HG03565 (cell line): ENCODE data around the gene GRK5.

Source experiments
- ATAC-seq: cut with Tn5 transposase; IDR thresholded peaks from one replicate; pipeline ENCODE4 v1.9.1; 2021; ENCODE audit warnings: mild to moderate bottlenecking, moderate library complexity; ENCODE audit not compliant: unreplicated experiment

The GRK5 gene

GRCh38 chr10:119357412-119358151 is 150.2 kb downstream of the GRK5 start:
- ATAC-seq: no peak

DNA sequence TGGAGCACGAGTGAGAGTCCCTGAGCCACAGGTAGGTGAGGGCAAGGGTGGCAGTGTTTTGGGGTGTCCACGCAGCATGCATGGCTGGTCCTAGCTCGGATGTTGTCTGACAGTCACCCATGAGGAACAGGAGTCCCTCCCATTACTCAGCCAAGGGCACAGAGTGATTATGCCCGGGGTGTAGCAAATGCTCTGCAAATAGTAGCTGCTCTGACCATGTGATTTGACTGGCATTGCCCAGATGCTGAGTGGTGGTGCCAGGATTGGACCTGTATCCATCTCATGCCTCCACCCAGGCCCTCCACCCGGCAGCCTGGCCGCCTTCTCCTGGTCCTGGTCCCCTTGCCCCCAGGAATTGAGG is 150.8 kb downstream of the GRK5 start:
- no peak for ATAC-seq

- no peak for ATAC-seq
These were observed 151.2 kb downstream of the GRK5 start for GRCh38 chr10:119358567-119358966.

DNA sequence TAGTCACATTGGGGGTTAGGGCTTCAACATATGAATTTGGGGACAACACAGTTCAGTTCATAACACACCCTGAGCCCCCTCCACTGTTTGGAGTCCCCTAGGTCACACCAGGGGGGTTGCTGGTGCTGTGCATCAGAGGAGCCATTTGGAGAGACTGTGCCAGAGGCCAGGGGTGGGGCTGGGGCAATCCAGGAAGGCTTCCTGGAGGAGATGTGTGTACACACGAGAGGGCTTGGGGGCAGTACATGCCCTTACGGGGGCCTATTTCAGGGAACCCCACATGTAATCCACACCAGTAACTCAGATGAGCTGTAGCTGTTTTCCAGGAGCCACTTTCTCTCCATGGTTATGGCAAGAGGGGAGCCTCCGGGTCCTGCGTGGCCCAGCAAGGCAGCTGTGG is 151.7 kb downstream of the GRK5 start:
- ATAC-seq: no peak

- ATAC-seq: no peak
These were observed 153.0 kb downstream of the GRK5 start for GRCh38 chr10:119360181-119360921.

DNA sequence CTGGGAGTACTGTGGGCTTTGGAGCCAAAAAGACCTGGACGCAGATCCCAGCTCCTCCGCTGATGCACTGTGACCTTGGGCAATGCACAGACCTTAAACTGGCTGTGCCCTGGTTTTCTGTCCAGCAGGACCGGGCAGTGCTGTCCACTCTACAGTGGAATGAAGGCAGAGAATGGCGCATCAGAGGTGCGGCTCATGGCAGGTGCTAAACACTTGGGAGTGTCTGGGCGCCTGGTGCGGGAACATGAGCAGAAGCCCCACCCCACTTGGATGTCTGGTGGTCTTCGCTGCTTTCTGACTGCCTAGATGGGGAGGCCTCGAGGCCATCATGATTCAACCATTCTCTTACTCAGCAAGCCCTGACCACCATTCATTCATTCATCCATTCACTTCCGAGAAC is 153.7 kb downstream of the GRK5 start:
- no peak for ATAC-seq

DNA sequence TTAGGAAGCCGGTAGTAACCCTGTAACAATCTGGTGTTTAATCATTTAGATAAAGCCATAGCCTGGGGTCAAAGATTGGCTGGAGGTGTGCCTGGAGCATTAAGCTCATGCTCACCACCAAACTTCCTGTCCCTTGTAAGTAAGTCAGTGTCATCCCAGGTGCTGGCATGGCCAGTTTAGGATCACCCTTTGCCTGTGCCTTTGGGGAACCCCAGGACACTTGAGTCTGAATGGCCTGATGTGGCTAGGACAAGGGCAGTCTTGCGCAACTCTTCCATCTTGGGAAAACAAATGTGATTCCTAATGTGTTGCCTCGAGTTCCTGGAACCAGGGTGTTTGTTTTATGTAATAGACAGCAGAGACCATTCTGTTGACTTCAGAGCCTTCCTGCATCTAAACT is 154.8 kb downstream of the GRK5 start:
- no peak for ATAC-seq

DNA sequence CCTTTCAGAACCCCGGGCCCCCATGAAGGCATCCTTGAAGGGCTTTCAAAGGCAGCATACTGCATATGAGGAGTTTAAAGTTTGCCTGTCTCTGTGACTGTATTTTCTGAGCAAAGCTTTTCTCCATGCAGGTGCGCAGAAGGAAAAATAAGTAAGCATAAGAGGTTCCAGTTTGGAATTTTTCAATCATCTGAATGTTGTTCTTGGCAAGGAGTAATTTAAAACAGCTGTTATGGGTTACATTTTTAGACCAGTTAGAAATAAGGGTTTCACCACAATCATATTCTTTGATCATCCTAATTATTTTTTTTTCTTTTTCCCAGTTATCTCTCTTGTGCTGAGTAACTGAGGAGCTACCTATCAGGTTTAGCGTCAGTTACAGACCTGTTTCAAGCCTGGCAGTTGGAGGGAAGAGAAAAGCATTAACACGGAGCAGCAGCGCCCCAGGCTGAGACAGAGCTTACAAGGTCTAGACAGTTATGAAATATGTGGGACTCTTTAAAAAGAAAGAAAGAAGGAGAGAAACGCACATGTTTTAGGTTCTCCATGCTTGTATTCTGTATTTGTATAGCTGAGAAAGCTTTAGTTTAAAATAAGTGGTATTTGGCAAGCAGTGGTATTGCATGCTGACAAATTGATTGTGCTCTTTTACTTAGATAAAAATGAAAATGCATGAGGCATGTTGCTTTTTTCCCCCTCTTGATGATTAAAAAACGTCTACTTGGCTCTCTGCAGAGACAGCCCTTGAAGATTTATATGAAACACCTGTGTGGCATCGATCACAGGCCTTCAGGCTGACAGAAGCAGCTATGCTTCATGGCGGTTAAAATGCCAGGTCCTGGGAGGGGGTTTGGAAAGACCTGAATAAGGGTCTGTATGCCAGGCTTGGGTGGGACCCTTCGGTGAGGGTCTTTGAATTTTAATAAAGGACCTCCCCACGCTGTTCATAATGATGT is 157.6 kb downstream of the GRK5 start:
- ATAC-seq: no peak

DNA sequence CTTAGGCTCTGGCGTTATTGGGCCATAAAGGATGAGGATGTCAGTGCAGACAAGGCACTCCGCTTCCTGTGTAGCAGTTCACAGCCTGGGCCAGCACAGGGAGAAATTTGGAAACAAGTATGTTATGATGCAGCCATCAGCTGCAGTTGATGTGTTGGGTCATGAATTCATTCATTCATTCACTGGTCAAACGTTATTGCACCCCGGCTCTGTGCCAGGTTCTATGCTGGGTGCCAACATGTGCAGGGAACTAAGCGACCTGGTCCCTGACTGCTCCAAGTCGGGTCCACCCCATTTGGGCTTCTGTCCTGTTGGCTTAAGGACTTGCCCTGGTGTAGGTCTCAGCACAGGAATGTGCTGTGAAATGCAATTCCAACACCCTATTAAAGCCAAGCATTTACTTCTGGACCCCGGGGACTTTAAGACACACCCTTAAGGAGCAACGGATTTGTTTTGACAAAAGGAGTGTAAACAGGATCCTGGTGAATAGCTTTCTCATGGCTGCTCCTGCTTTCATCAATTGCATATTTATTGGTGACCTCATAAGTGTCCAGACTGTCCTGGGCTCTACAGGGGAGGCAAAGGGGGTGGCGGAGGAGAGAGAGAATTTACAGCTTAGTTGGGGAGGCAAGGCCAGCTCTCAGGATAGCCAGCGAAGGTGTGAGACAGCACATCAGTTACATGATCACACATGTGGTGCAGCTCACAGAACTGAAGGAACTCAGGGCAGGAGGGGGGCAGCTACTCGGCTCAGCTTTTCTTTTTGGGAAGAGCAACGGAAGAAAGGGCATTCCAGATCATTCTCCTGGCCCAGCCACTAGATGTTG is 158.6 kb downstream of the GRK5 start:
- ATAC-seq: no peak

GRCh38 chr10:119367841-119368549 is 160.6 kb downstream of the GRK5 start:
- ATAC-seq: no peak

- ATAC-seq: no peak
These were observed 161.2 kb downstream of the GRK5 start for GRCh38 chr10:119368581-119368980.

- peak; percentile 44 for ATAC-seq
These were observed 161.9 kb downstream of the GRK5 start for GRCh38 chr10:119368991-119369869.

GRCh38 chr10:119370111-119370741 is 162.9 kb downstream of the GRK5 start:
- no peak for ATAC-seq

- no peak for ATAC-seq
These were observed 163.8 kb downstream of the GRK5 start for GRCh38 chr10:119370972-119371703.

- ATAC-seq: peak; percentile 39
These were observed 164.6 kb downstream of the GRK5 start for GRCh38 chr10:119371704-119372663.

DNA sequence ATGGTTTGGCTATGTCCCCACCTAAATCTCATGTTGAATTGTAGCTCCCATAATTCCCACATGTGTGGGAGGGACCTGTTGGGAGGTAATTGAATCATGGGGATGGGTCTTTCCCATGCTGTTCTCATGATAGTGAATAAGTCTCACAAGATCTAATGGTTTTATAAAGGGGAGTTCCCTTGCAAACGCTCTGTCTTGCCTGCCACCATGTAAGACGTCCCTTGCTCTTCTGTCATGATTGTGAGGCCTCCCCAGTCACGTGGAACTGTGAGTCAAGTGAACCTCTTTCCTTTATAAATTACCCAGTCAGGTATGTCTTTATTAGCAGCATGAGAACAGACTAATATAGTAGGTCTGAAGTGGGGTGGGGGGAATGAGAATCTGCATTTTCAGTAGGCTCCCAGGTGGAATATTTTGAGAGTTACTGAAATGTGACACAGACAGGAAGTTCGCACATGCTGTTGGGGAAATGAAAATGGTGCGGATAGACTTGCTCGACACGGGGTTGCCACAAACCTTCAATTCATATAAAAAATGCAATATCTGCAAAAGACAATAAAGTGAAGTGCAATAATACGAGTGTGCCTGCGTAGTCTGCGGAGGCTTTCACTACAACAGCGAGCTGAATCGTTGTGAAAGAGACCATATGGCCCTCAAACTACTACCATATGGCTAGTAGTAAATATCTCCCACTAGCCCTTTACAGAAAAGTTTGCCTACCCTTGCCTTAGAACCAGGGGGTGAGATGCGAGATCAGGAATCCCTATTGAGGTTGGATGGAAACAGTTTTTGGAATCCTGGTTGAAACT is 166.1 kb downstream of the GRK5 start:
- ATAC-seq: no peak
